ENCODE data around the gene HDX. TPM values are rescaled to one million over a fixed set of nuclear protein-coding genes. Genes with fewer than 3 reads are reported as not detected.
"Not testable (repeated sequence)": the region's sequence is repeated elsewhere in the genome, so short reads cannot be mapped to it uniquely, and the experiment has no call there.

Gene HDX
- total RNA-seq (2014; rRNA removed; shearing (Covaris generic)), result 4.0 and 7.9 TPM in 2 replicates

GRCh38 chrX:84501798-84502628 is at the start of gene HDX:
TSS of gene HDX (minus strand) at chrX:84502453. CDS start at chrX:84475397, 27,056 bp downstream.
- DNase-seq (ENCODE audit: low spot score), result peak; percentile 85

DNA sequence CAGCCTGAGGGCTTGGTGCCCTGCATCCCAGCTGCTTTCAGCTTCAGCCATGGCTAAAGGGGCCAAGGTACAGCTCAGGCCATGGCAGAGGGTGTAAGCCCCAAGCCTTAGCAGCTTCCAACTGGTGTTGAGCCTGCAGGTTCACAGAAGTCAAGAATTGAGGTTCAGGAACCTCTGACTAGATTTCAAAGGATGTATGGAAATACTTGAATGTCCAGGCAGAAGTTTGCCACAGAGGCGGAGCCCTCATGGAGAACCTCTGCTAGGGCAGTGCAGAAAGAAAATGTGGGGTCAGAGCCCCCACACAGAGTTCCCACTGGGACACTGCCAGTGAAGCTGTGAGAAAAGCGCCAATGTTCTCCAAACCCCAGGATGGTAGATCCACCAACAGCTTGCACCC is 39.1 kb upstream of the HDX start:
- not testable (repeated sequence) for DNase-seq (ENCODE audit: low spot score)

- not testable (repeated sequence) for DNase-seq (ENCODE audit: low spot score)
These were observed 35.4 kb upstream of the HDX start for GRCh38 chrX:84537627-84538026.

DNA sequence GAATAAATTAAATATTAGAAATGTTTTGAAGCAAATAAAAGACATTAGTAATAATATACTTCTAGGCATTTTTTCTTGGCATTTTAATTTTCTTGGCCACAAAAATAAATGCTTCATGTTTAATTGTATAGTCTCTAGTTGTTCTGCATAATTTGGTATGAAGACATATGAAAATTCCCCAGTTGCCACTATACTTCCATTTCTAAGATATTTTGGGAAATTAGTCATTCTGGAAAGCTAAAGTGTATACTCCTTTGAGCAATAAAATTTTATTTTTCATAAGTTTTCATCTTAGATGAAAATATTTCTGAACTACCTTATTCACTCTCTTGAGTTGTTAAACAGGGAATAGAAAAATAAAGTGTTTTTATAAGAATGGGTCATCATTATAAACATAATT is 13.8 kb downstream of the HDX start:
- no peak for DNase-seq (ENCODE audit: low spot score)

GRCh38 chrX:84487365-84488353 is 14.6 kb downstream of the HDX start:
- no peak for DNase-seq (ENCODE audit: low spot score)

- DNase-seq (ENCODE audit: low spot score), result no peak
These were observed 23.2 kb downstream of the HDX start for GRCh38 chrX:84479086-84479485.

DNA sequence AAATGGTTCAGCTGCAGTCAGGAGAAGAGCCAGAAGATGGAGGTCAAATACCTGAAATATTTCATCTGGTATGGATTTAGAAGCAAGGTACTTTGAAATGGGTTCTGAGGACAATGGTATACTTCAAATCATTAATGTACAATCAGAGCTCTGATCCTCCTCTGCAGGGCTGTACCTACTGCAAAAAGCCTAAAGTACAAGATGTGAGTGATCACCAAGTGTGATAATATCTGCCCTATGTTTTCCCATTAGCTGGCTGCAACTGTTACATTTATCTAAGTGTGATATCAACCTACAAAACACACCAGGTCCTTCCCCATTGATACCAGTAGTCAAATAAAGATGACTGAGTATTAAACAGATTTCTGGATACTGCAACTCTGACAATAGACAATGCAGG is 25.1 kb downstream of the HDX start:
- DNase-seq (ENCODE audit: low spot score), result no peak

GRCh38 chrX:84475596-84475995 is 26.7 kb downstream of the HDX start:
- DNase-seq (ENCODE audit: low spot score), result no peak

DNA sequence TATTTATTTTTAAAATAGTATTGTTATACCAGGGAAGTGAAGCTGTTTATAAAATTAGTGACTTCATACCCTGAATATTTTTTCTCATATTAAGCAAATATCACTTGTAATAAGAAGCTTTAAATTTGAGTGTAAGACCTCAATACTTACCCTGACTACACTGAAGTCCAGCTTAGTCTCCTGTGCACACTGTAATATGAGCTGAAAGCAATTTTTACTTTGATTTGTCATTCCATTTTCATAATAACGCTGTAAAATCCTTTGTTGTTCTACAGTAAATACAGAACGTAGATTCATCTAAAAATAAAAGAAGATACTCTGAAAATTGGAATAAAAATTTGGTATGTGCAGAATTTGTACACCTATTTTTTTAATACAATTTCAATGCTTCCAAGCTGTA is 27.2 kb downstream of the HDX start:
- DNase-seq (ENCODE audit: low spot score), result no peak

DNA sequence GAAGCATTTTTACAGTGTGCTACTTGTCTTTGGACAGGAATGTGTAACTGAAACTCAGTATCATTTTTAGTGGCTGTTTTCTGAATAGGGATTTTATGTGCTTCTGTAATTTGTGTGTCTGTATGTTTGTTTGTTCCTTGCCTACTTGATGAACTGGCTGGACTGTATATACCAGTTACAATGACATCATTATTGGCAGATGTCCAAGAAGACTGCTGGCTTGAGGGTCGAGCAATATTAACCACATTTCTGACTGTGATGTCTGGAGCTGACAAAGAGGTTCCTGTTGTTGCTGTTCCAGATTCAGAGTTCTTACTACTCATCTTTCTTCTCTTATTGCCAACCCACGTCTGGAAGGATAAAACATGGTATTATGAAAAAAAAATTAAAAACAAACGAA is 33.0 kb downstream of the HDX start:
- peak; percentile 32 for DNase-seq (ENCODE audit: low spot score)

- no peak for DNase-seq (ENCODE audit: low spot score)
These were observed 34.4 kb downstream of the HDX start for GRCh38 chrX:84467898-84468297.

GRCh38 chrX:84453351-84454246 is 48.7 kb downstream of the HDX start:
- no peak for DNase-seq (ENCODE audit: low spot score)

- DNase-seq (ENCODE audit: low spot score), result peak; percentile 6
These were observed 61.1 kb downstream of the HDX start for GRCh38 chrX:84441143-84441542.

DNA sequence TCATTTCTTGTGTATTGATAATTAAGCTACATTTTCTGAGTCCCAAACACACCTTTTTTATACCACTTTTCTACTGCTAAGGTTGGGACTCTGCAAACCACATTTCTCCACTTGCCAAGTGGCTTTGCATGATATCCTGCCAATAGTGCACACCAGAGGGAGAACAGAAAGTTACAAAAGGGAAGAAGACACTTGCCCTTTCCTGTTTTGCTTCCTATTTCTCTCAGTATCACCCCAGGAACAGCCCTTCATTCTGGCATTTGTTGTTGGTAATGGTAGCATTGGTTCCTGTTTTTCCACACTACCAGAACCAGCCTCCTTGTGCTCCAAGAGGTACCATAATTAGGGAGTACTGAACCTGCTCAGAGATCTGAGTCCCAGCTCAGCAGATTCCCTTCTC is 87.1 kb downstream of the HDX start:
- no peak for DNase-seq (ENCODE audit: low spot score)

GRCh38 chrX:84363663-84364062 is 138.6 kb downstream of the HDX start:
- no peak for DNase-seq (ENCODE audit: low spot score)

GRCh38 chrX:84363051-84363450 is 139.2 kb downstream of the HDX start:
- DNase-seq (ENCODE audit: low spot score), result no peak

- DNase-seq (ENCODE audit: low spot score), result no peak
These were observed 139.9 kb downstream of the HDX start for GRCh38 chrX:84362184-84362838.

GRCh38 chrX:84358271-84358670 is 144.0 kb downstream of the HDX start:
- no peak for DNase-seq (ENCODE audit: low spot score)

- DNase-seq (ENCODE audit: low spot score), result no peak
These were observed 145.0 kb downstream of the HDX start for GRCh38 chrX:84357296-84357695.

DNA sequence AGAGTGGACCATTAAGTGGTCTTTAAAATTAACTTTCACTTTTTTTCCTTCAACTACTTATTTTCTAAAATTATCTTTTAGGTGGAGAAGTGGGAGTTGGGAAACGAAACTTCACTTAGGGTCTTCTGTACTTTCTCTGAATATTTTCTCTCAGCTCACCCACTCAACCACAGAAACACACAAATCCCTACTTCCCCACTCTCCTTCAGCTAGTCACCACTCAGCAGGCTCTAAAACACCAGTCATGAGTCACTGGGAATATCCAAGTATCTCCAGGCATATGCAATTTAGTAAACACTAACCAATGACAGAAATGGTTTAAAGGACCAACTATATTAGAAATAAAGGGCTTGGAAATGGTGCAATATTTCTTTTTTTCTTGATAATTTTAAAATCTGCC is 161.3 kb downstream of the HDX start:
- DNase-seq (ENCODE audit: low spot score), result no peak

Measured in H4 (cell line).